Midbrain (tissue), 1 donor: Measurements from ENCODE around the gene SVEP1.
"Not testable (repeated sequence)": the region's sequence is repeated elsewhere in the genome, so short reads cannot be mapped to it uniquely, and the experiment has no call there.

Source experiments
- DNase-seq: peaks from one replicate; lab custom pipeline; 2025; lab: John Stamatoyannopoulos, UW

SVEP1 gene

GRCh38 chr9:110578575-110579033, 937 bp downstream of the SVEP1 start:
- DNase-seq = no peak

GRCh38 chr9:110575945-110576344, 3.6 kb downstream of the SVEP1 start:
- DNase-seq = no peak

- no peak for DNase-seq
Measured at GRCh38 chr9:110575169-110575568, 4.4 kb downstream of the SVEP1 start.

GRCh38 chr9:110573305-110573704, 6.2 kb downstream of the SVEP1 start:
- DNase-seq = no peak

GRCh38 chr9:110571801-110572483, 7.6 kb downstream of the SVEP1 start:
- DNase-seq = no peak

GRCh38 chr9:110566156-110566555, 13.4 kb downstream of the SVEP1 start:
- DNase-seq = no peak

GRCh38 chr9:110561826-110562225, 17.7 kb downstream of the SVEP1 start:
- no peak for DNase-seq

GRCh38 chr9:110559869-110560268, 19.7 kb downstream of the SVEP1 start:
- no peak for DNase-seq

- no peak for DNase-seq
Measured at GRCh38 chr9:110555551-110556331, 23.8 kb downstream of the SVEP1 start.

- DNase-seq = no peak
Measured at GRCh38 chr9:110546411-110546871, 33.1 kb downstream of the SVEP1 start.

GRCh38 chr9:110545705-110546104, 33.8 kb downstream of the SVEP1 start:
- DNase-seq = no peak

- no peak for DNase-seq
Measured at GRCh38 chr9:110543631-110544051, 35.9 kb downstream of the SVEP1 start.

- DNase-seq = no peak
Measured at GRCh38 chr9:110541950-110542349, 37.6 kb downstream of the SVEP1 start.

GRCh38 chr9:110538647-110539041, 40.9 kb downstream of the SVEP1 start:
- DNase-seq = no peak

GRCh38 chr9:110537841-110538646, 41.5 kb downstream of the SVEP1 start:
- no peak for DNase-seq

- DNase-seq = no peak
Measured at GRCh38 chr9:110536822-110537221, 42.7 kb downstream of the SVEP1 start.

- DNase-seq = not testable (repeated sequence)
Measured at GRCh38 chr9:110534162-110534561, 45.4 kb downstream of the SVEP1 start.

- no peak for DNase-seq
Measured at GRCh38 chr9:110532908-110533665, 46.5 kb downstream of the SVEP1 start.

GRCh38 chr9:110531776-110532175, 47.8 kb downstream of the SVEP1 start:
- no peak for DNase-seq

- not testable (repeated sequence) for DNase-seq
Measured at GRCh38 chr9:110531241-110531640, 48.3 kb downstream of the SVEP1 start.

- no peak for DNase-seq
Measured at GRCh38 chr9:110528645-110529044, 50.9 kb downstream of the SVEP1 start.

GRCh38 chr9:110526426-110526825, 53.1 kb downstream of the SVEP1 start:
- DNase-seq = no peak
